Body of pancreas (tissue), 4 donors: ENCODE results near the gene OTOGL.

Source experiments
- POLR2A ChIP-seq, 3 donors: fragments of 450-650 bp; IDR thresholded peaks; one replicate each; pipeline ENCODE4 v1.6.1; 2016; ENCODE audit warnings: antibody characterized with exemption in 3 of 3, mild to moderate bottlenecking in 2 of 3
- TF ChIP-seq, protein P1 (sequence below), 7 experiments: fragments of 450-650 bp in 4 of 7; fragments of 200-600 bp in 3 of 7; sonication (generic) in 3 of 7; IDR thresholded peaks; one replicate each; pipeline ENCODE4 v1.5.1; 2016 to 2019; ENCODE audit warnings: antibody characterized with exemption in 7 of 7

GRCh38 chr12:80116735-80117134 is 17.4 kb downstream of the OTOGL start:
- TF ChIP-seq, protein P1, sequence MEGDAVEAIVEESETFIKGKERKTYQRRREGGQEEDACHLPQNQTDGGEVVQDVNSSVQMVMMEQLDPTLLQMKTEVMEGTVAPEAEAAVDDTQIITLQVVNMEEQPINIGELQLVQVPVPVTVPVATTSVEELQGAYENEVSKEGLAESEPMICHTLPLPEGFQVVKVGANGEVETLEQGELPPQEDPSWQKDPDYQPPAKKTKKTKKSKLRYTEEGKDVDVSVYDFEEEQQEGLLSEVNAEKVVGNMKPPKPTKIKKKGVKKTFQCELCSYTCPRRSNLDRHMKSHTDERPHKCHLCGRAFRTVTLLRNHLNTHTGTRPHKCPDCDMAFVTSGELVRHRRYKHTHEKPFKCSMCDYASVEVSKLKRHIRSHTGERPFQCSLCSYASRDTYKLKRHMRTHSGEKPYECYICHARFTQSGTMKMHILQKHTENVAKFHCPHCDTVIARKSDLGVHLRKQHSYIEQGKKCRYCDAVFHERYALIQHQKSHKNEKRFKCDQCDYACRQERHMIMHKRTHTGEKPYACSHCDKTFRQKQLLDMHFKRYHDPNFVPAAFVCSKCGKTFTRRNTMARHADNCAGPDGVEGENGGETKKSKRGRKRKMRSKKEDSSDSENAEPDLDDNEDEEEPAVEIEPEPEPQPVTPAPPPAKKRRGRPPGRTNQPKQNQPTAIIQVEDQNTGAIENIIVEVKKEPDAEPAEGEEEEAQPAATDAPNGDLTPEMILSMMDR (IDR thresholded peaks at IDR 0.05) = no peak
- TF ChIP-seq POLR2A (IDR thresholded peaks at IDR 0.05) = no peak
